Keratinocyte (primary cell): ENCODE measurements around the gene TTC1. TPM values are rescaled to one million over a fixed set of nuclear protein-coding genes. Genes with fewer than 3 reads are reported as not detected.

Experiments
- DNase-seq: peaks from one replicate; pipeline ENCODE4 v3.0.0-alpha.2; 2011; ENCODE audit warnings: low read depth, missing footprints, low spot score
- FAIRE-seq: peaks from 2 replicates; lab custom pipeline; 2011; peaks lifted over from hg19 to GRCh38; lab: Jason Lieb, UNC
- H2AFZ ChIP-seq: 2 replicates; pipeline ENCODE4 v1.6.0; 2012; ENCODE audit warnings: low read length, control low read depth, inconsistent platforms; ENCODE audit not compliant: control insufficient read depth
- H3K27ac ChIP-seq: 2 replicates; pipeline ENCODE4 v1.5.1; 2011; ENCODE audit warnings: low read length; ENCODE audit not compliant: control insufficient read depth, insufficient read depth
- H3K27me3 ChIP-seq: 3 replicates; pipeline ENCODE4 v1.6.0; 2011; ENCODE audit warnings: low read length; ENCODE audit not compliant: control insufficient read depth, insufficient read depth; ENCODE audit errors: extremely low read depth
- H3K36me3 ChIP-seq, 2 experiments: 2 replicates in 1 of 2; 3 replicates in 1 of 2; pipeline ENCODE4 v1.5.1; 2011; ENCODE audit warnings: low read length in 2 of 2, mild to moderate bottlenecking in 1 of 2; ENCODE audit not compliant: control insufficient read depth in 2 of 2, insufficient read depth in 2 of 2; ENCODE audit errors: extremely low read depth in 1 of 2
- H3K4me1 ChIP-seq: 3 replicates; pipeline ENCODE4 v1.5.1; 2011; ENCODE audit warnings: low read length; ENCODE audit not compliant: control insufficient read depth, insufficient read depth; ENCODE audit errors: extremely low read depth
- H3K4me2 ChIP-seq: 3 replicates; pipeline ENCODE4 v1.6.0; 2011; ENCODE audit warnings: low read depth, low read length; ENCODE audit not compliant: control insufficient read depth, insufficient read depth; ENCODE audit errors: extremely low read depth
- H3K4me3 ChIP-seq, 3 experiments: fragments of 200-600 bp in 1 of 3; sonication (generic) in 1 of 3; 2 replicates in 2 of 3; 3 replicates in 1 of 3; pipeline ENCODE4 v1.5.1; 2011 to 2016; ENCODE audit warnings: low read length in 3 of 3, mild to moderate bottlenecking in 3 of 3, control low read depth in 2 of 3, inconsistent platforms in 1 of 3, low read depth in 1 of 3, mixed read lengths in 1 of 3, mixed run types in 1 of 3, moderate library complexity in 1 of 3; ENCODE audit not compliant: control insufficient read depth in 2 of 3, insufficient read depth in 2 of 3; ENCODE audit errors: extremely low read depth in 1 of 3
- H3K79me2 ChIP-seq: 2 replicates; pipeline ENCODE4 v1.6.0; 2012; ENCODE audit warnings: low read length; ENCODE audit not compliant: control insufficient read depth, insufficient read depth
- H3K9ac ChIP-seq: 3 replicates; pipeline ENCODE4 v1.6.0; 2011; ENCODE audit warnings: low read length; ENCODE audit not compliant: control insufficient read depth, insufficient read depth; ENCODE audit errors: extremely low read depth
- H3K9me1 ChIP-seq: 3 replicates; pipeline ENCODE4 v1.6.0; 2011; ENCODE audit warnings: low read length; ENCODE audit not compliant: control insufficient read depth, insufficient read depth; ENCODE audit errors: extremely low read depth
- H3K9me3 ChIP-seq: 2 replicates; pipeline ENCODE4 v1.5.1; 2012; ENCODE audit warnings: low read depth, low read length; ENCODE audit not compliant: control insufficient read depth
- H4K20me1 ChIP-seq: 3 replicates; pipeline ENCODE4 v1.6.0; 2011; ENCODE audit warnings: low read length; ENCODE audit not compliant: control insufficient read depth, insufficient read depth; ENCODE audit errors: extremely low read depth
- CTCF ChIP-seq, 3 experiments: IDR thresholded peaks in 1 of 3; conservative IDR thresholded peaks in 1 of 3; optimal IDR thresholded peaks in 1 of 3; 2 replicates in 2 of 3; 3 replicates in 1 of 3; pipeline versions ENCODE3 to v1.5.1; 2011; ENCODE audit warnings: low read length in 3 of 3, mild to moderate bottlenecking in 3 of 3, moderate library complexity in 2 of 3, control low read depth in 1 of 3, inconsistent platforms in 1 of 3; ENCODE audit not compliant: insufficient read depth in 2 of 3; ENCODE audit errors: extremely low read depth in 1 of 3
- EZH2 ChIP-seq: IDR thresholded peaks from one replicate; pipeline ENCODE4 v1.6.1; 2012; ENCODE audit warnings: inconsistent platforms, mild to moderate bottlenecking, low read length, moderate library complexity
- dilution Hi-C: fragments of 300-500 bp; cut with MboI; formaldehyde crosslinking; loops from one replicate; pipeline ENCODE4 v1.7.0; 2020; ENCODE audit warnings: low sequenced_read_pairs; ENCODE audit not compliant: extremely low pct_ligation_motif_present
- polyA plus RNA-seq, 5 experiments: library from polyadenylated mRNA; depleted of rRNA in 3 of 5; stranded (reverse) in 3 of 5; stranded (forward) in 1 of 5; unstranded in 1 of 5; fragments of >200 nt; gene quantifications; 1 replicate in 1 of 5; 2 replicates in 3 of 5; 3 replicates in 1 of 5; pipeline versions ENCODE4 v1.2.1 to v1.2.3, GENCODE V29; 2011 to 2012; ENCODE audit warnings: missing spikeins in 2 of 5, low read depth in 1 of 5, low replicate concordance in 1 of 5

TTC1 gene
- polyA plus RNA-seq, 1 donor (not counting 4 experiments of a cell fraction or from before 2014, with no cell fraction given): 51.7 TPM

GRCh38 chr5:160036243-160036642 lies 27.3 kb downstream of the TTC1 start:
- no peaks in the 10 kb centered on the region for H3K4me1 ChIP-seq
- no peak overlapping the region for H3K4me2 ChIP-seq
- dilution Hi-C loops: no loop called here
- H2AFZ ChIP-seq: no peak overlapping the region
- H3K9me1 ChIP-seq: no peaks in the 10 kb centered on the region
- DNase-seq (no peak), FAIRE-seq (no peak)
- TF ChIP-seq CTCF (optimal IDR thresholded peaks at IDR 0.05 in 1 of 3, IDR thresholded peaks at IDR 0.05 in 1 of 3, conservative IDR thresholded peaks at IDR 0.05 in 1 of 3; ENCODE audit: extremely low read depth in 1 of 3, insufficient read depth in 2 of 3, low read length in 3 of 3) (no peak), EZH2 (no peak)
- H3K9ac ChIP-seq: no peak overlapping the region
- no peaks in the 10 kb centered on the region for H4K20me1 ChIP-seq
- H3K27ac ChIP-seq: no peak overlapping the region
- no peak overlapping the region for H3K4me3 ChIP-seq
- no peaks in the 10 kb centered on the region for H3K9me3 ChIP-seq
- H3K36me3 ChIP-seq: peaks cover 8 to 9% of the 10 kb centered on the region in 2 experiments
- no peaks in the 10 kb centered on the region for H3K27me3 ChIP-seq
- no peaks in the 10 kb centered on the region for H3K79me2 ChIP-seq

DNA sequence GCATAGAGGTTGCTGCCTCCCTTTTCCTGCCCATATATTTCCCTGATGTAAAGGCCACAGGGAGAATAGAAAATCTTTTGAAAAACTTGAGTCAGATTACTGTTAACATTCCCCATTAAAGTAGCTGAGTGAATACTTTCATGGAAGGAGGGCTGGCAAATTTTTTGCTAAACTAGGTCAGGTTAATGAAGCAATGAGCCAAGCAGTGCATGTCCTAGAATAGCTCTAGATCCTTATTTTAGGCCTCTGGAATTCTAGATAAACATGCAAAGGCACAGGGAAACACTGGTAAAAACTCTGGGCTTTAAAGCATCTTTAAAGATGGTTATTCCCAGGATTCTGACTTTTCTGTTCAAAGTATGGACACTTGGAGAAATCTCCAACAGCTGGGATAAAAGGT lies 27.9 kb downstream of the TTC1 start:
- Histone ChIP-seq H3K9ac (no peak overlapping the region), H3K27me3 (no peaks in the 10 kb centered on the region), H3K4me3 (no peak overlapping the region), H2AFZ (no peak overlapping the region), H3K9me1 (no peaks in the 10 kb centered on the region), H4K20me1 (no peaks in the 10 kb centered on the region), H3K4me1 (no peaks in the 10 kb centered on the region), H3K27ac (no peak overlapping the region), H3K9me3 (no peaks in the 10 kb centered on the region), H3K79me2 (no peaks in the 10 kb centered on the region), H3K4me2 (no peak overlapping the region), H3K36me3 (peaks cover 8 to 9% of the 10 kb centered on the region in 2 experiments)
- no peak for FAIRE-seq
- TF ChIP-seq CTCF (optimal IDR thresholded peaks at IDR 0.05 in 1 of 3, IDR thresholded peaks at IDR 0.05 in 1 of 3, conservative IDR thresholded peaks at IDR 0.05 in 1 of 3; ENCODE audit: extremely low read depth in 1 of 3, insufficient read depth in 2 of 3, low read length in 3 of 3) (no peak), EZH2 (no peak)
- dilution Hi-C loops: no loop called here
- no peak for DNase-seq
